Measurements from ENCODE around the gene CEP112. TPM values are rescaled to one million over a fixed set of nuclear protein-coding genes. Genes with fewer than 3 reads are reported as not detected.

The CEP112 gene
- total RNA-seq, 1 donor from 2014 or later: 24.5 TPM

GRCh38 chr17:66227212-66228045 lies 35.5 kb upstream of the CEP112 start:
- Mint-ChIP-seq H3K36me3 (ENCODE audit: low read depth) (no peaks in the 10 kb centered on the region), H3K4me3 (no peak overlapping the region), H3K27me3 (ENCODE audit: low read depth) (no peaks in the 10 kb centered on the region), H3K4me1 (no peaks in the 10 kb centered on the region), H3K9me3 (no peaks in the 10 kb centered on the region), H3K27ac (ENCODE audit: unreplicated experiment) (no peak overlapping the region)
- no peak for DNase-seq (ENCODE audit: low read depth, low spot score)
- no peak for TF ChIP-seq CTCF (conservative IDR thresholded peaks at IDR 0.05)

- TF ChIP-seq CTCF (conservative IDR thresholded peaks at IDR 0.05): no peak
- Mint-ChIP-seq H3K4me3 (no peak overlapping the region), H3K4me1 (no peaks in the 10 kb centered on the region), H3K9me3 (no peaks in the 10 kb centered on the region), H3K27ac (ENCODE audit: unreplicated experiment) (no peak overlapping the region), H3K27me3 (ENCODE audit: low read depth) (no peaks in the 10 kb centered on the region), H3K36me3 (ENCODE audit: low read depth) (no peaks in the 10 kb centered on the region)
- no peak for DNase-seq (ENCODE audit: low read depth, low spot score)
These were observed 30.9 kb upstream of the CEP112 start for GRCh38 chr17:66222798-66223350.

- no peak overlapping the region for H3K4me3 Mint-ChIP-seq
- no peak for TF ChIP-seq CTCF (conservative IDR thresholded peaks at IDR 0.05)
- H3K9me3 Mint-ChIP-seq: no peaks in the 10 kb centered on the region
- no peaks in the 10 kb centered on the region for H3K4me1 Mint-ChIP-seq
- no peak for DNase-seq (ENCODE audit: low read depth, low spot score)
- no peaks in the 10 kb centered on the region for H3K27me3 Mint-ChIP-seq (ENCODE audit: low read depth)
- no peaks in the 10 kb centered on the region for H3K36me3 Mint-ChIP-seq (ENCODE audit: low read depth)
- no peak overlapping the region for H3K27ac Mint-ChIP-seq (ENCODE audit: unreplicated experiment)
These were observed 30.0 kb upstream of the CEP112 start for GRCh38 chr17:66221755-66222530.

- Mint-ChIP-seq H3K4me1 (no peaks in the 10 kb centered on the region), H3K27me3 (ENCODE audit: low read depth) (no peaks in the 10 kb centered on the region), H3K4me3 (no peak overlapping the region), H3K27ac (ENCODE audit: unreplicated experiment) (no peak overlapping the region), H3K36me3 (ENCODE audit: low read depth) (no peaks in the 10 kb centered on the region), H3K9me3 (no peaks in the 10 kb centered on the region)
- no peak for DNase-seq (ENCODE audit: low read depth, low spot score)
- TF ChIP-seq CTCF (conservative IDR thresholded peaks at IDR 0.05): no peak
These were observed 29.4 kb upstream of the CEP112 start for GRCh38 chr17:66221343-66221742.

- no peaks in the 10 kb centered on the region for H3K4me1 Mint-ChIP-seq
- no peak for DNase-seq (ENCODE audit: low read depth, low spot score)
- TF ChIP-seq CTCF (conservative IDR thresholded peaks at IDR 0.05): no peak
- H3K27me3 Mint-ChIP-seq (ENCODE audit: low read depth): no peaks in the 10 kb centered on the region
- H3K9me3 Mint-ChIP-seq: no peaks in the 10 kb centered on the region
- no peak overlapping the region for H3K4me3 Mint-ChIP-seq
- H3K27ac Mint-ChIP-seq (ENCODE audit: unreplicated experiment): no peak overlapping the region
- H3K36me3 Mint-ChIP-seq (ENCODE audit: low read depth): no peaks in the 10 kb centered on the region
These were observed 28.3 kb upstream of the CEP112 start for GRCh38 chr17:66220079-66220835.

Measured in neural crest cell (in vitro differentiated cells).